ENCODE results near the gene SLC39A6.

- TF ChIP-seq CTCF (IDR thresholded peaks at IDR 0.05; ENCODE audit: extremely low read depth in 1 of 2, insufficient read depth in 1 of 2, low read depth in 1 of 2, low read length in 2 of 2), result no peak
- TF ChIP-seq EZH2 (IDR thresholded peaks at IDR 0.05; ENCODE audit: borderline replicate concordance, low read depth, low read length, severe bottlenecking), result no peak
- no peak for TF ChIP-seq POLR2AphosphoS5 (IDR thresholded peaks at IDR 0.05; ENCODE audit: insufficient read depth, low read depth, low read length)
- TF ChIP-seq POLR2A (IDR thresholded peaks at IDR 0.05; ENCODE audit: low read depth, low read length), result no peak
- no peak for TF ChIP-seq MAX (IDR thresholded peaks at IDR 0.05; ENCODE audit: insufficient read depth, insufficient read length)
- no peak for TF ChIP-seq FOS (IDR thresholded peaks at IDR 0.05; ENCODE audit: borderline replicate concordance, insufficient read depth, low read length)
- TF ChIP-seq GATA2 (IDR thresholded peaks at IDR 0.05; ENCODE audit: insufficient read depth, insufficient read length, low read depth, low read length), result no peak
- no peak for TF ChIP-seq JUN (IDR thresholded peaks at IDR 0.05; ENCODE audit: borderline replicate concordance, insufficient read depth, insufficient read length, low read depth)
- no peak for TF ChIP-seq MYC (IDR thresholded peaks at IDR 0.05; ENCODE audit: low read depth, low read length)
Measured at GRCh38 chr18:36152781-36153180, 23.6 kb upstream of the SLC39A6 start.
